HG03095 (cell line): Measurements from ENCODE around the gene RGS18.
"Not testable (repeated sequence)": the region's sequence is repeated elsewhere in the genome, so short reads cannot be mapped to it uniquely, and the experiment has no call there.

Experiments
- ATAC-seq: cut with Tn5 transposase; IDR thresholded peaks from one replicate; pipeline ENCODE4 v1.9.1; 2021; ENCODE audit warnings: moderate library complexity; ENCODE audit not compliant: unreplicated experiment

Gene RGS18

DNA sequence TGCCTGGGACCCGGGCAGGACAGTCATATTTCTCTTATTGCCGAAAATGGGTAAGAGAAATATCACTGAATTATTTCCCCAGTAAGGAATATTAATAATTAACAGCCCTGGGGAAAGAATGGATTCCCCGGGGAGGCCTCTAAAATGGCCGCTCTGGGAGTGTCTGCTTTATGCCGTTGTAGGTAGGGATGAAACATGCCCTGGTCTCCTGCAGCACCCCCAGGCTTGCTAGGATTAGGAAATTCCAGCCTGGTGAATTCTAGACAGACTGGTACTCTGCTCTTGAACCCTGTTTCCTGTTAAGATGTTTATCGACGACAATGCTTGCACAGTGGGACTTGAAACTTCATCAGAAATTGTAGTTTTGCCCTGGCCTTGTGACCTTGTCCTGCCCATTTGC lies 6.7 kb downstream of the RGS18 start:
- ATAC-seq, result not testable (repeated sequence)

DNA sequence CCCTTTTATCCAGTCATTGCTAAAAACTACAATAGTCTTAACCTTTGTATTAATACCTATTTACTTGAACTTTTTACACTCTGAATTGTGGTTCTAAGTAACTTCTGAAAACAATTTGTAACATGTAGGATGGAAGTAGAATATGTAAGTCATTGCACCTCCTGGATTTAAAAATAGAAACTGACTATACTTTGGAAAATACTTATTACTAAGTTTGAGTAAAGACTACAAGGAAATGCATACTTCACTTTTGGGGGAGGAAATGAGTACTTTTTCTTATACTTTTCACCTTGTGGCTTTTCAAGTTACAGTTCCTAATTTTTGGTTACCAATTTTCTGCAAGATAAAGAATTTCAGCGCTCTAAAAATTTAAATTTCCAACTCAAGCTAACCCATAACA lies 8.7 kb downstream of the RGS18 start:
- ATAC-seq, result no peak

DNA sequence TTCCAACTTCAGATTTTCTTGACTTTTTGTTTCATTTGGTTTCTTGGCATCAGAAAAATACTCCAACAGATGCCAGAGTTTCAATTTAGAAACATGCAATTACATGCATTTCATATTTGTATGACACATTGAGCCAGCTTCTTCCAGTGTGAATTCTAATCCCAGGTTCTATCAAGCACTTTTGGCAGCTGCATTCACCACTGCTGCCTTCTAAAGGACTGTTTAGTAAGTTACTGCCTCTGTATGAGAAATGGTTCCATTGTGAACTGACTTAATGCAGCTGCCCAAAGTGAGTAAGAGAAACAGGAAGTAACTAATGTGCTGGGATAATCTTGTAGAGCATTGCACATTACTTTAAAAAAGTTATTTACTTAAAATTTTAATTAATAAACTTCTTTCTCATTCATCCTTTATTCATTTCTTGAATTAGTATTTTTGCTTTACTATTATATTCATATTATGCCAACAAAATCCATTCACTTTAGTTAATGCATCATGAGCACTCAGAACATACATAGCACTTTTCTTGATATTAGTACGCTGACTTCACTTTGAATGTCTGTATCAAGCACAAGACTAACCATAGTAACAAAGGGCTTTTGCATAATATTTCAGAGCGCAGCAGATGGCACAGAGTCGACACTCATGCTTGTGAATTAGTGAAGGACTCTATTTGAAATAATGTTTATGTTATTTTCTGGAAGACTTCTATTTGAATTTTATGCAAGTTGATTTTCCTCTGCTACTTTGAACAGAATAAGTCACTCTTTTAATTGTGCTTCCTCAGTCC lies 9.8 kb downstream of the RGS18 start:
- ATAC-seq, result no peak

DNA sequence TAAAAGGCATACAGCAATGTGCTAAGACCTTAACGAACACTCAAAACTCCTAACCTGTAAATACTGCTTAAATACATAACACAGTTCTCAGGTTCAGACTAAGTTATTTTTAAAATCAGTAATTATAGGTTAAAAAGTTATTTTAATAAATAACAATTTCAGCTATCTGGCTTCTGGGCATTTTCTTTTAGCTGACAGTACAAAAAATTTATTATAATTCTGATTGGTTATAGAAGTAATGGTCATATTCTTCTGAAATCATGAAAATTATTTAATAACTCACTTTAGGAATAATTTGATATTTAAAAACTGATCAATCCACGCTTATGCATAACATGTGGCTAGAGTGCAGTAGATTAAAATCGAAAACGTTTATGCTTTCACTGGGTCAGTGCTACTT lies 10.7 kb downstream of the RGS18 start:
- no peak for ATAC-seq

DNA sequence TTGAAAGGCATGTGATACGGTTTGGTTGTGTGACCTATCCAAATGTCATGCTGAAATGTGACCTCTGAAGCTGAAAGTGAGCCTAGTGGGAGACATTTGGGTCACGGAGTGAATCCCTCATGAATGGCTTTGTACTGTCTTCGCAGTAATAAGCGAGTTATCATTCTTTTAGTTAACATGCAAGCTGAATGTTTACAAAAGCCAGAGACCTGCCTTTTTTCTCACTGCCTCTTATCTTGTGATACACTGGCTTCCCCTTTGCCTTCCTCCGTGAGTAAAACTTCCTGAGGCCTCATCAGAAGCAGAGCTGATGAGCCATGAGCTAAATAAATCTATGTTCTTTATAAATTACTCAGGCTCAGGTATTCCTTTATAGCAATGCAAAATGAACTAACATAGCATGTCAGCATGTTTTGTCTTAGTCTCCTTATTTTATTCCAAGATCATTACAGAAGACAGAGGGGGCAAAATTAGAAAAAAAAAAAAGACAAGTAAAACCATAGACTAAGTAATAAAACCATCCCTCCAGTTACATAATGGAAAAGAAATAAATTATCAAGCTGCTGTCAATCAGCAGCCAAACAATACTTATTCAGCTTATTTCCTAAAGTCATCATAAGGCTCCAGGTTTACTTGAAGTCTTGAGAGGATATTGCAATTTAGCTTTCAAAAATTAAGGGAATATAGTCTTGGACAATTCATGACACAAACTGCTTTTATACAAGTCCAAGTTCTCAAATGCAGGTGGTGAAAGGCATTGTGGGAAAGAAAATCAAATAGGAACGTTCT lies 12.1 kb downstream of the RGS18 start:
- ATAC-seq, result no peak

DNA sequence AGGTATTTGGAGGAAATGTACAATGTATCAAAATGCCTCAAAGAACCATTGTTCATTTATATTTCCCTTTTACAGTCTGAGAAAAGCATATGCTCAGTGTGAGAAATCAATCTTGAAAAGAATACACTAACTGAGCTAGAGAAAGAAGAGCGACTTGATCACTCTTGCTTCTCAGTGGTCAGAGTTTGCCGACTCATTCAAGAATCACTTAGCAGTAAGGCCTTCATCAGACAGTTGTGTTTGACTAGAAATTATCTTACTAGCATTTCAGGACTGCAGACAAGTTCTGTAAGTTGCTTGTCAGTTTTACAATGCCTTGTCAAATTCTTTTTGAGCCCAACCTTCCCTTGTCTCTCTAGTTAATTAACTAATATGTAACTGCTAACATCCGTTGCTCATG lies 12.9 kb downstream of the RGS18 start:
- ATAC-seq, result no peak

DNA sequence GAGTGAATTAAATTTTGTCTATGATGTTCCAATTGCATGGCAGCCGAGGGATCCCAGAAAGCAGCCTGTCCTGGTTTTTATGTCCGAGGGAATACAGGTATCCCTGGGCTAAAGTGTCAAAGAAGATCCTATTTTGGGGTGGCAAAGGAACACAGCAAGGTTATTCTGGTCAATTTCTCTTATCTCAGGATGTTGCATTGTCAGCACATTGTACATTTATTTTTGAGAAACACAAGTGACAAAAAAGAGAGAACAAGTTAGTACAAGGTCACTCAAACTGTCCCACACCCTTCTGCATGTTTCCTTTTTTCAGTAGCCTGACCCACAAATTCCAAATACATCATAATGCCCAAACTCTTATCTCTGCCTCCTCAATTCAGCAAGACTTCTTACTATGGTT lies 17.7 kb downstream of the RGS18 start:
- no peak for ATAC-seq

DNA sequence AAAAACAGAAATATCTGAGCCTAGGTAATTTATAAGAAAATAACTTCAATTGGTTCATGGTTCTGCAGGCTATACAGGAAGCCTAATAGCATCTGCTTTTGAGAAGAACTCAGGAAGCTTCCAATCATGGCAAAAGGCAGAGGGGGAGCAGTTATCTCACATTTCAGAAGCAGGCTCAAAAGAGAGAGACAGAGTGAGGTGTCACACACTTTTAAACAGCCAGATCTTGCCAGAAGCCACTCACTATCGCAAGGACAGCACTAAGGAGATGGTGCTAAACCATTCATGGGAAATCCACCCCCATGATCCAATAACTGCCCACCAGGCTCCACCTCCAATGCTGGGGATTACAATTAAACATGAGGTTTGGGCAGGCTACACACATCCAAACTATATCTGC lies 25.5 kb downstream of the RGS18 start:
- no peak for ATAC-seq

DNA sequence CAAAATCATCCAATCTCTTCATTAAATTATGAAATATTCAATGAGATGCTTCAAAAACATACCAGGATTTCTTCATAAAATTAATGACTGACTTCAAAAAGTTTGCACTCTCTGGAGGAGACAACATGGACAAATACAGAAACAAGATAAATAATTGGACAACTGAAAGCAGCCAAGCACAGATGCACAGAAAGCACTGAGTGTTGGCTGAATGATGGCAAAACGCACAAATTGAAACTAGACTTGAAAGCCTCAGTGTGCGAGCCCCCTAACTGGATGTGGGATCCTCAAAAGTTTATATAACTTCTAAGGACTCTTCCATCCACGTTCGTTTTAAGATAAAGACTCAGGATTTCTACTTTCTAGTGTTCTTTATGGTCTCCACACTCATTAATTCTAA lies 27.9 kb downstream of the RGS18 start:
- ATAC-seq, result no peak

DNA sequence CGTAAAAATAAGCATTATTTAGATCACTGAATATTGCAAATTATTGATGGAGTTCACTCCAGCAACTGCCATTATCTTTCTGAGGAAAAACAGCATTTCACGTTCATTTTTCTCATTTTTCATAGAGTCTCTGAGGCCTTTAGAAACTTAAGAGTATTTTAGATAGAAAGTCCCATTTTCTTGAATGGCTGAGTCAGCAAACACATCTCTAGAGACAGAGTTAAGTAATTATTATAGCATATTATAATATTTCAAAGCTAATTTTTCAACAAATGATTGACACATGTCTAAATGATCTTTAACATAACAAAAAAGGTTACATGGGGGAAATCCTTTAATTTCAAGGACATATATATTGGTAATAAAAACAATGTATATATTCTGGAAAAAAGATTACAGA lies 31.8 kb downstream of the RGS18 start:
- ATAC-seq, result no peak

DNA sequence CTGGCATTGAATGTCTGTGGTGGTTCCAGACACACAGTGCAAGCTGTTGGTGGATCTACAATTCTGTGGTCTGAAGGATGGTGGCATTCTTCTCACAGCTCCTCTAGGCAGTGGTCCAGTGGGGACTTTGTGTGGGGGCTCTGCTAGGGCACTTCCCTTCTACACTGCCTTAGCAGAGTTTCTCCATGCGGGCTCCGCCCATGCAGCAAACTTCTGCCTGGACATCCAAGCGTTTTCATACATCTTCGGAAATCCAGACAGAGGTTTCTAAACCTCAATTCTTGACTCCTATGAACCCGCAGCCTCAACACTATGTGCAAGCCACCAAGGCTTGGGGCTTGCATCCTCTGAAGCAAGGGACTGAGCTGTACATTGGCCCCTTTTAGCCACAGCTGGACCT lies 43.0 kb downstream of the RGS18 start:
- no peak for ATAC-seq

DNA sequence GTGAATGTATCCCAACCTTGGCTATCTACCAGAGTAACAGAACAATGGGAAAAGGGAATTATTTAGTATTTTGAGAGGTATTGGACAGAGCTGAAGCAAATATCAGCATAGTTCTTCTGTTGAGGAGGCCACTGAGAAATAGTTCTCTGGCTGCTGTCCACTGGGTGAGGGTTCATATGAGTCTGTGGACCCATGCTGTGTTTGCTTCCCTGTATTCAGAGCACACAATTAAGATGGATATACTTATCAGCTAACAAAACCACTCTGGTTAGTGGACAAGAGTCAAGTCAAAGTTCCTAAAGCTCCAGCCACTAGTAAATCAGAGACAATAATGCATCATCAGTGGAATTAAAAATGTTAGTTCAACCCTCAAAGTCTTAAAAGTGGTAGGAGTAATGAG lies 66.1 kb downstream of the RGS18 start:
- ATAC-seq, result no peak

DNA sequence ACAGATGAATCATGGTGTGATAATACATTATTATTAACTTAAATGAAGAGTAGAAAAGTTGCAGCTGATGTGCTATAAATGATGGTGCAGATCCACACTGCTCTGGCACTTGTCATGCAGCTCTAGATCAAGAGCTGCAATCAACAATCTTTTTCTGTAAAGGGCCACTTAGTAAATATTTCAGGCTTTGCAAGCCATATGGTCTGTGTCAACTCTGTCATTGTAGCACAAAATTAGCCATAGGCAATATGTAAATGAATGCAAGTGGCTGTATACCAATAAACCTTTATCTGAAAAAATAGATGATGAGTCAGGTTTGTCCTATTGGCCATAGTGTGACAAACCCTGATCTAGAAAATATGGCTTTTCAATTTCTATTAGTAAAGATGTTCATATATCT lies 66.6 kb downstream of the RGS18 start:
- ATAC-seq, result no peak

DNA sequence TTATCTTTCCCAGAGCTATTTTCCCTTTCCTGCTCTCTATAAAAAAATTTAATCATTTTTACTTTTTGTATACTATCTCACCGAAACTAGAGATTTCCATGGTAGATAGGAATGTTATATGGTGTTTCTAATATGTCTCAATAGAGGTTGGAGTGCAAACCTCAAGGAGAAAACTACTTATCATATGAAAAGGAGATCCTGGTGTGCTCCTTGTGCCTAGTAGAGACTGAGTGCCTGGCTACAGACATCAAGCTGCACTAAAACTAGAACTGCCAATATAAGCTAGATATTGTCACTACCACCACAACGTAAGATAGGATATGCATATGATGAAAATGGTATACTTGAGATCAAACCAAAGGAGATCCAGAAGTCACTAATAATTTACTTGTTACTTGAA lies 67.0 kb downstream of the RGS18 start:
- ATAC-seq, result no peak

DNA sequence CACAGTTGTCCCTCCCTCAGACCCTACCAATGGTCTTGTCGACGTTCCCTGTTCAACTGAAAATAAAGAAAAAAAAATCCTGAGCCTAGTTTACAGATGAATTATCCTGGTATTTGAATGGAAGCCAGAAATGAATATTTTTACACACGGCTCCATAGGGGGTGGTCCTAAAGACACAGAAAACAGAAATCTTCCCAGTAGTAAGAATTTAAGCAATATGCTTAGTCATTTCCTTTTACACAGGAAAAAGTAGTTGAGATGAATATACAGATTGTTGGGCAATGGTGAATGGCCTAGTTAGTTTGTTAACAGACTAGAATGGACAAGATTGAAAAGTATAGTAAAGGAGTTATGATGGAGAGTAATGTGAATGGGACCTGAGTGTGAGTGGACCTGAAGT lies 67.4 kb downstream of the RGS18 start:
- no peak for ATAC-seq

DNA sequence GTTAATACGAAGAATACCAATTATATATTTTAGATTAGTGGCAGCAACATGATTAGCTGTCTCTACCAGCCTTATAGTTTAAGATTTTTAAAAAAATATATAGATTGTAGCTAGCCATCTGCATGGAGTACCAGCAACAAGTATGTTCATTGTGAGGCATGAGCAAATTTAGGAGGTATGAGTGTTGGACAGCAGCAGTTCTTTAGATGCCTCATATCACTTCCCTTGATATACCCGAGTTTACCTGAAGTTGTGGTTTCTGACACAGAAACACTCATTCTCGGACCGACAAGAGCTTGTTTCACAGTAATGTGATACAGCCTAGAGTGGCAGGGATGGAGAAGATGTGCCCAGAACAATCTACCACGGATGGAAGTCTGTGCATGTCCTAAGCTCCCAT lies 69.1 kb downstream of the RGS18 start:
- ATAC-seq, result no peak

DNA sequence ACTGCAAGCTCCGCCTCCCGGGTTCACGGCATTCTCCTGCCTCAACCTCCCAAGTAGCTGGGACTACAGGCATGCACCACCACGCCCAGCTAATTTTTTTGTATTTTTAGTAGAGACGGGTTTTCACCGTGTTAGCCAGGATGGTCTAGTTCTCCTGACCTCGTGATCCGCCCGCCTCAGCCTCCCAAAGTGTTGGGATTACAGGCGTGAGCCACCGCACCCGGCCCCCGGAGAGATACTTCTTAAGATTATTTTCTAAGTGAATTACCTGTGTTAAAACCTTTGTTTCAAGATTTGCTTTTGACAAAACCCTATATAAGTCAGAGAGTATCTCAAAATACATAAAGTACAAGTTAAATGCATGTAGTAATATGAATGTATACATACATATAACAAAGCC lies 69.7 kb downstream of the RGS18 start:
- not testable (repeated sequence) for ATAC-seq

DNA sequence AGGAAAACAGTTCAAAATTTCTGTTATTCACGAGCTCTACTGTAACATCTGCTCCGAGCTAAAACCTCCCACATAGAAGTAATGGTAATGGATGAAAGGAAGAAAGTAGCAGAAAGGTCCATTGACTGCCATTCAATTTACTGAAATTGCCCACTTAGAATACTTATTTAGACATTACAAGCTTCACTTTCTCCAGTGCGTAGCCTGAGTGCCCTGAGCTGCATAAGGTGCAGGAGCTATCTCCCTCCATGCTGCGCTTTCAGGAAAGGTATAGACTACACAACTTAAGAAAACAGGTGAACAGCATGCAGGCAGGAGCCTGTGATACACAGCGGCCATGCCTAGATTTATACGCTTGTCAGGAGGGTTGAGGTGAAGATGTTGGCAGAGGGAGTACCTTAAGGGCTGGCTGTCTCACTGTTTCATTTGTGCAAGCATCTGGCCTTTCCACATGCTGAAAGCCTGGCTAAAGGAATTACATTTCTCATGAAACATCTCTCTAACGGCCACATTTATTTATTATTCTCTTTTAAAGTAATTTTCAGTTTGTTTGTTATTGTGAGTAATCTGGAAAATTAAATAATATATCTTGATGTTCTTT lies 74.7 kb downstream of the RGS18 start:
- ATAC-seq, result no peak

DNA sequence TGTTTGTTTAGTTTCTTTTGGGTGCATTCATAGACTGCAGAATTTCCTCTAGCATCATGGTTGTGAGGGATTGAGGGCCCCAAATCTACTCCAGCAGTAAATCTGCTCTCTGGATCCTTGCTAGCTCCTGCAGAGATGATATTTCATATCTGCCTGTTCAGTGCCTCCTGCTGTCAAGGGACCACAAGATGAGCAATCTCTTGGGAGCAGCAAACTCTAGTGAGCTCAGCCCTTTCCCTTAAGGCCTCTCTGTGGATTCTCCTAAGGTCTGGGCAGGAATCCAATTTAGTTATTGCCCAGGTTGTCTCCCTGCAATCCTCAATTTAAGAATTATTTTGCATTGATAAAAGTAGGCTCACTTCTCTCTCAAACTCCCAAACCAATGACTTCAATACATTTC lies 76.9 kb downstream of the RGS18 start:
- no peak for ATAC-seq
